Choroid plexus epithelial cell (primary cell): ENCODE data around the gene VANGL1.

Experiments
- DNase-seq: peaks from one replicate; pipeline ENCODE4 v3.0.0-alpha.2; 2010; ENCODE audit warnings: low read depth
- H3K4me3 ChIP-seq: 2 replicates; pipeline ENCODE4 v1.5.1; 2011; ENCODE audit warnings: low read depth, mild to moderate bottlenecking, control low read depth, low read length, moderate library complexity
- TF ChIP-seq, protein P1 (sequence below): conservative IDR thresholded peaks from 2 replicates; pipeline ENCODE4 v1.5.1; 2011; ENCODE audit warnings: low read depth, mild to moderate bottlenecking, control low read depth, inconsistent platforms, low read length, moderate library complexity

VANGL1 gene

DNA sequence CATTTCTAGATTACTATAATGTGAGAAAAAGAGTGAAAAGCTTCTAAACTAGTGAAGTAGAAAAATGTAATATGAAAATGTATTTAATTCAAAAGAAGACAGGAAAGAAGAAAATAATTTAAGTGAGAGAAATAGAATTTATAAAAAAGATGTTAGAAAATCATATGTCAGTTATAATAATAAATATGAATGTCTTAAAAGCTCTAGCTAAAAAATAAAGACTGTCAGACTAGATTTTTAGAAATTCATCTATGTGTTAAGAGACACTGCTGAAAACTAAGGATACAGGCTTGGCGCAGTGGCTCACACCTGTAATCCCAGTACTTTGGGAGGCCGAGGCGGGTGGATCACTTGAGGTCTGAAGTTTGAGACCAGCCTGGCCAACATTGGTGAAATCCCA is 37.3 kb upstream of the VANGL1 start:
- TF ChIP-seq, protein P1, sequence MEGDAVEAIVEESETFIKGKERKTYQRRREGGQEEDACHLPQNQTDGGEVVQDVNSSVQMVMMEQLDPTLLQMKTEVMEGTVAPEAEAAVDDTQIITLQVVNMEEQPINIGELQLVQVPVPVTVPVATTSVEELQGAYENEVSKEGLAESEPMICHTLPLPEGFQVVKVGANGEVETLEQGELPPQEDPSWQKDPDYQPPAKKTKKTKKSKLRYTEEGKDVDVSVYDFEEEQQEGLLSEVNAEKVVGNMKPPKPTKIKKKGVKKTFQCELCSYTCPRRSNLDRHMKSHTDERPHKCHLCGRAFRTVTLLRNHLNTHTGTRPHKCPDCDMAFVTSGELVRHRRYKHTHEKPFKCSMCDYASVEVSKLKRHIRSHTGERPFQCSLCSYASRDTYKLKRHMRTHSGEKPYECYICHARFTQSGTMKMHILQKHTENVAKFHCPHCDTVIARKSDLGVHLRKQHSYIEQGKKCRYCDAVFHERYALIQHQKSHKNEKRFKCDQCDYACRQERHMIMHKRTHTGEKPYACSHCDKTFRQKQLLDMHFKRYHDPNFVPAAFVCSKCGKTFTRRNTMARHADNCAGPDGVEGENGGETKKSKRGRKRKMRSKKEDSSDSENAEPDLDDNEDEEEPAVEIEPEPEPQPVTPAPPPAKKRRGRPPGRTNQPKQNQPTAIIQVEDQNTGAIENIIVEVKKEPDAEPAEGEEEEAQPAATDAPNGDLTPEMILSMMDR = no peak
- no peak for DNase-seq
- H3K4me3 ChIP-seq = no peak overlapping the region

DNA sequence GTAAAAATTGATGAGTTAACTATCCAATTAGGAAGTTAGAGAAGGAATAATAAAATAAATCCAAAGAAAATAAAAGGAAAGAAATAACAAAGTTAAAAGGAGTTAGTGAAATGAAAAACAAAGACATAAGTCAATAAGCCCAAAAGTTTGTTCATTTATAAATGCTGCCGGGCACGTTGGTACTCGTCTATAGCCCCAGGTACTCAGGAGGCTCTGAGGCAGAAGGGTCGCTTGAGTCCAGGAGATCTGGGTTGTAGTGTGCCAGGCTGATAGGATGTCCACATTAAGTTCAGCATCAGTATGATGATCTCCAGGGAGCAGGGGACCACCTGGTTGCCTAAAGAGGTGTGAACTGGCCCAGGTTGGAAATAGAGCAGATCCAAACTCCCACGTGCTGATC is 35.5 kb upstream of the VANGL1 start:
- H3K4me3 ChIP-seq = no peak overlapping the region
- TF ChIP-seq, protein P1 = no peak
- DNase-seq = no peak

DNA sequence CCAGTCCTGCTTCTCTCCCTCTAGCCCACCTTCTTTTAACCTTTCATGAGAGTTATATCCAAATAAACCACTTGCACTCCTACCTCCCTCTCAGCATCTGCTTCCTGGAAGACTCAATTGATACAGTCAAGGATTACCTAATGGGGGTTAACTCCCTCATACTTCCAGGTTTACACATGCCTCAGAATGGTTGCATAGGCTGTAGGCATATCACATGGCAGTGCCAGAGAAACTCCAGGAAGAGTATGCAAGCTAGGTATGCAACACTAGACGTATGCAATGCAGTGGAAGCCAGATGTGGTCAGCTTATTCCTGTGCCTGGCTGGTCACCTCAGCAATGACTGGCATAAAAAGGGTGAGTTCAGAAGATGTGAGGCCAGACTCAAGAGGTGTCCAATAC is 32.7 kb upstream of the VANGL1 start:
- no peak for DNase-seq
- no peak overlapping the region for H3K4me3 ChIP-seq
- TF ChIP-seq, protein P1 = no peak

DNA sequence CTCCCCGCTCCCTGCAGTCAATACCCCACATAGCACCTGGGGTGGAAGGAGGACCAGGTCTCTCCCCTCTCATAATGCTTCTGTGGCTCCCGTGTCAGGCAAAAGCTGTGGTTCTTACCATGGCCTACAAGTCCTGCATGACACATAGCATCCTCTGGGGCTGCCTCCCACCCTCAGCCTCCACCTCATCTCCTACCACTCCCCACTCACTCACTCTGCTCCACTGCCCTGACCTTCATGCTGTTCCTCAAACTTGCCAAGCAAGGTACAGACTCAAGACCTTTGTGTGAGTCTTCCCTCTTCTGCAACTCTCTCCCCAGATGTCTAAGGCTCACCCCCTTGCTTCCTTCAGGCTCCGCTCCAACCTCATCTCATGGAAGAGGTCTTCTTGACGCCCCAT is 28.0 kb upstream of the VANGL1 start:
- H3K4me3 ChIP-seq = no peak overlapping the region
- DNase-seq = no peak
- TF ChIP-seq, protein P1 = no peak

DNA sequence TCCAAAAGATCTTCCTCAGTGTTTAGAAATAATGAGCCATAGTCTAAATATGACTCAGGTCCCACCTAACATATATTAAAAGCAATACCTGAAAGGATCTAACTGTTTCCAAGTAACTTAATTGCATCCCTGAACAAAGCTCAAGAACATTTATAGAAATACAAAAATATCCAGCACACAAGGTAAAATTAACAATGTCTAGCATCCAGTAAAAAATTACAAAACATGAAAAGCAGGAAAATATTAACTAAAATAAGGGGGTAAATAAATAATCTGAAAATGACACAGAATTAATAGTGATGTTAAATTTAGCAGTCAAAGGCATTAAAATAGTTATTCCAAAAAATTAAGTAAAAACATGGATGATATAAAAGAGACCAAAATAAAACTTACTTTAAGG is 21.3 kb upstream of the VANGL1 start:
- TF ChIP-seq, protein P1 = no peak
- no peak for DNase-seq
- no peak overlapping the region for H3K4me3 ChIP-seq

DNA sequence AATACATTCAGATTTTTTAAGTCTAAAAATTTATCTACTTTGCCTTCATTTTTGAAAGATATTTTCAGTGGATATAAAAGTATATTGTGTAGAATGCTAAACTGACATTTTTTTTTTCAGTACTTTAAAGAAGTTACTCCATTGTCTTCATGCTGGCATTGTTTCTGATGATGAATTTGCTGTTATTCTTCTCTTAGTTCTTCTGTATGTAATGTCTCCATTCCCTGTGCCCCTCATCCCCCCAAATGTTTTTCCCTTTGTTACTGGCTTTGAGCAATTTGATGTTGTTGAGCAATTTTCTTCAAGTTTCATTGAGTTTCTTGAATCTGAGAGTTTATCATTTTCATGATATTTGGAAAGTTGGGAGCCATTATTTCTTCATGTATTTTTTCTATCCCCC is 20.8 kb upstream of the VANGL1 start:
- TF ChIP-seq, protein P1 = no peak
- no peak for DNase-seq
- no peak overlapping the region for H3K4me3 ChIP-seq

DNA sequence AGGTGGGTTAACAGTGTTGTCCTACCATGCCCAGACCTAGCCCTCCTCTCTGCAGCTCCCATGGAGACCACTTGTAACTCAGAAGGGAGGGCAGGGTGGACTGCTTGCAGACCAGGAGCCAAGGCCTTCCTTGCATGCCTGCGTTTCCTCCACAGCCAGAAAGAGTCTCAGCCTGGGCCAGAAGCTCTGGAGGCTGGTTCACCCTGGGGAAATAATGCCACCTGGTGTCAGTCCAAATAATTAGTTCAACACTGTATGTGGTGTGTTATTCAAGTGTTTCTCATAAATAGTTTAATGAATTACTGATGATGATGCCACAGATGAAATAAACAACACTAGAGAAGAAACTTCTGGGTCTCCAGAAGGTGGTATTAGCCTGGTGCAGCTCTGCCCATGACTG is 16.9 kb upstream of the VANGL1 start:
- peak; percentile 17 for DNase-seq
- TF ChIP-seq, protein P1 = peak; percentile 17
- H3K4me3 ChIP-seq = no peak overlapping the region
